ENCODE measurements around the gene TMEM86A. TPM values are rescaled to one million over a fixed set of nuclear protein-coding genes. Genes with fewer than 3 reads are reported as not detected.

Gene TMEM86A
- polyA plus RNA-seq (2012; rRNA removed) = 1.2 TPM in 2 replicates
- 0.86 and 1.1 TPM in 2 replicates for polyA plus RNA-seq (2012; cell fraction: cytosol; rRNA removed)
- polyA plus RNA-seq (2012; cell fraction: nucleus; rRNA removed) = 1.3 and 2.0 TPM in 2 replicates

- Histone ChIP-seq H3K9me2 (no peaks in the 10 kb centered on the region), H3K27me3 (ENCODE audit: insufficient read depth) (no peaks in the 10 kb centered on the region), H3K36me3 (replicated peaks in 1 of 2; ENCODE audit: control insufficient read depth in 1 of 2, insufficient read depth in 2 of 2, low read length in 1 of 2) (no peaks in the 10 kb centered on the region), H3F3A (replicated peaks; ENCODE audit: insufficient read depth) (no peaks in the 10 kb centered on the region), H3K9ac (peak within 1 kb of the TSS; percentile 55; the same call in 1 of the 2 replicates), H3K9me3 (no peaks in the 10 kb centered on the region), H3K27ac (ENCODE audit: low read depth in 2 of 2, low read length in 1 of 2) (peak within 1 kb of the TSS in 1 of 2 experiments; percentile 13; a peak in 1 of 4 replicates), H3K4me3 (ENCODE audit: low read depth in 2 of 2, low read length in 1 of 2) (peak within 1 kb of the TSS; percentile 78 to 81), H2AFZ (ENCODE audit: low read depth) (peak within 1 kb of the TSS; percentile 87), H4K20me1 (ENCODE audit: insufficient read depth) (no peaks in the 10 kb centered on the region), H3K79me2 (ENCODE audit: insufficient read depth) (no peaks in the 10 kb centered on the region), H3K4me2 (peak within 1 kb of the TSS; percentile 66), H3K4me1 (ENCODE audit: control insufficient read depth in 1 of 2, insufficient read depth in 2 of 2, low read depth in 1 of 2, low read length in 1 of 2) (peaks cover 0 to 13% of the 10 kb centered on the region in 2 experiments; a peak in 1 of 4 replicates)
- ChIA-PET CTCF (interaction anchor here (1.4 to 2.5 kb wide), 4 partner anchors 23 to 455 kb away, joined by 3 to 9 read pairs (median 4); no protein-coding TSS in a partner anchor), POLR2A (interaction anchor here (0.8 kb wide), 1 partner anchor 22 kb away, joined by 3 read pairs; no protein-coding TSS in a partner anchor)
- 1% methylated on average over 19 of the region's 98 CpGs for WGBS (ENCODE audit: low lambda C conversion rate)
- TF ChIP-seq, protein P1, sequence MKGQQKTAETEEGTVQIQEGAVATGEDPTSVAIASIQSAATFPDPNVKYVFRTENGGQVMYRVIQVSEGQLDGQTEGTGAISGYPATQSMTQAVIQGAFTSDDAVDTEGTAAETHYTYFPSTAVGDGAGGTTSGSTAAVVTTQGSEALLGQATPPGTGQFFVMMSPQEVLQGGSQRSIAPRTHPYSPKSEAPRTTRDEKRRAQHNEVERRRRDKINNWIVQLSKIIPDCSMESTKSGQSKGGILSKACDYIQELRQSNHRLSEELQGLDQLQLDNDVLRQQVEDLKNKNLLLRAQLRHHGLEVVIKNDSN (IDR thresholded peaks at IDR 0.05; ENCODE audit: borderline replicate concordance, low read depth) = peak; percentile 77; the same call in 1 of the 2 replicates
- TF ChIP-seq CHD2 (IDR thresholded peaks at IDR 0.05; ENCODE audit: low read length, partially characterized antibody) (no peak), FOXM1 (IDR thresholded peaks at IDR 0.05; ENCODE audit: low read depth) (no peak), REST (IDR thresholded peaks at IDR 0.05; ENCODE audit: low read depth, low read length) (no peak), RFX5 (IDR thresholded peaks at IDR 0.05; ENCODE audit: low read length) (0 out of 2 replicates have a peak, but pooled peaks have one; percentile 52), TAF1 (IDR thresholded peaks at IDR 0.05; ENCODE audit: borderline replicate concordance, low read depth, low read length) (0 out of 2 replicates have a peak, but pooled peaks have one; percentile 37), EP300 (IDR thresholded peaks at IDR 0.05; ENCODE audit: borderline replicate concordance in 1 of 2, low read depth in 1 of 2, low read length in 1 of 2) (no peak), MXI1 (IDR thresholded peaks at IDR 0.05; ENCODE audit: low read depth, low read length) (peak; percentile 61), FOXJ3 (CRISPR knock-in tag; IDR thresholded peaks at IDR 0.05) (no peak), POLR2AphosphoS5 (IDR thresholded peaks at IDR 0.05; ENCODE audit: low read depth, low read length) (peak; percentile 34; the same call in 1 of the 2 replicates), NFIC (IDR thresholded peaks at IDR 0.05; ENCODE audit: borderline replicate concordance) (peak; percentile 53; the same call in 1 of the 2 replicates), MEF2A (IDR thresholded peaks at IDR 0.05; ENCODE audit: borderline replicate concordance, low read depth) (no peak), RXRA (IDR thresholded peaks at IDR 0.05; ENCODE audit: borderline replicate concordance, low read depth) (no peak), RAD21 (IDR thresholded peaks at IDR 0.05; ENCODE audit: low read length) (no peak), RCOR1 (IDR thresholded peaks at IDR 0.05; ENCODE audit: low read length) (no peak; the same call in 1 of the 2 replicates), TCF12 (IDR thresholded peaks at IDR 0.05) (no peak), JUND (IDR thresholded peaks at IDR 0.05) (no peak), IRF3 (IDR thresholded peaks at IDR 0.05; ENCODE audit: low read depth, low read length) (no peak), YY1 (IDR thresholded peaks at IDR 0.05; ENCODE audit: low read depth) (no peak)
- TF ChIP-seq, protein P2, sequence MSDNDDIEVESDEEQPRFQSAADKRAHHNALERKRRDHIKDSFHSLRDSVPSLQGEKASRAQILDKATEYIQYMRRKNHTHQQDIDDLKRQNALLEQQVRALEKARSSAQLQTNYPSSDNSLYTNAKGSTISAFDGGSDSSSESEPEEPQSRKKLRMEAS (IDR thresholded peaks at IDR 0.05; ENCODE audit: low read depth) = peak; percentile 53; the same call in 1 of the 2 replicates
- TF ChIP-seq, protein P3, sequence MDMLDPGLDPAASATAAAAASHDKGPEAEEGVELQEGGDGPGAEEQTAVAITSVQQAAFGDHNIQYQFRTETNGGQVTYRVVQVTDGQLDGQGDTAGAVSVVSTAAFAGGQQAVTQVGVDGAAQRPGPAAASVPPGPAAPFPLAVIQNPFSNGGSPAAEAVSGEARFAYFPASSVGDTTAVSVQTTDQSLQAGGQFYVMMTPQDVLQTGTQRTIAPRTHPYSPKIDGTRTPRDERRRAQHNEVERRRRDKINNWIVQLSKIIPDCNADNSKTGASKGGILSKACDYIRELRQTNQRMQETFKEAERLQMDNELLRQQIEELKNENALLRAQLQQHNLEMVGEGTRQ (IDR thresholded peaks at IDR 0.05; ENCODE audit: borderline replicate concordance, low read depth, low read length) = no peak
- TF ChIP-seq, protein P4, sequence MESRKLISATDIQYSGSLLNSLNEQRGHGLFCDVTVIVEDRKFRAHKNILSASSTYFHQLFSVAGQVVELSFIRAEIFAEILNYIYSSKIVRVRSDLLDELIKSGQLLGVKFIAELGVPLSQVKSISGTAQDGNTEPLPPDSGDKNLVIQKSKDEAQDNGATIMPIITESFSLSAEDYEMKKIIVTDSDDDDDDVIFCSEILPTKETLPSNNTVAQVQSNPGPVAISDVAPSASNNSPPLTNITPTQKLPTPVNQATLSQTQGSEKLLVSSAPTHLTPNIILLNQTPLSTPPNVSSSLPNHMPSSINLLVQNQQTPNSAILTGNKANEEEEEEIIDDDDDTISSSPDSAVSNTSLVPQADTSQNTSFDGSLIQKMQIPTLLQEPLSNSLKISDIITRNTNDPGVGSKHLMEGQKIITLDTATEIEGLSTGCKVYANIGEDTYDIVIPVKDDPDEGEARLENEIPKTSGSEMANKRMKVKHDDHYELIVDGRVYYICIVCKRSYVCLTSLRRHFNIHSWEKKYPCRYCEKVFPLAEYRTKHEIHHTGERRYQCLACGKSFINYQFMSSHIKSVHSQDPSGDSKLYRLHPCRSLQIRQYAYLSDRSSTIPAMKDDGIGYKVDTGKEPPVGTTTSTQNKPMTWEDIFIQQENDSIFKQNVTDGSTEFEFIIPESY (IDR thresholded peaks at IDR 0.05; ENCODE audit: borderline replicate concordance, low read depth) = no peak
- peak; percentile 99 for DNase-seq
Observed at GRCh38 chr11:18698341-18699268, at the start of gene TMEM86A. Gene TMEM86A, plus strand, starts transcription at chr11:18698779. Its CDS starts 108 bp downstream, at chr11:18698887.
